GM21717 (cell line): ENCODE measurements around the gene MRRF.

Source experiments
- ATAC-seq: cut with Tn5 transposase; IDR thresholded peaks from one replicate; pipeline ENCODE4 v1.9.1; 2021; ENCODE audit warnings: mild to moderate bottlenecking, moderate library complexity; ENCODE audit not compliant: unreplicated experiment

MRRF gene

GRCh38 chr9:122264360-122265148, at the start of gene MRRF, which contains the start of gene RBM18:
MRRF (plus strand) TSS chr9:122264882; CDS start chr9:122270892, 6,010 bp downstream.
RBM18 (minus strand) TSS chr9:122264840; CDS start chr9:122261492, 3,348 bp downstream.
- ATAC-seq = peak; percentile 83

GRCh38 chr9:122215663-122216062, 49.0 kb upstream of the MRRF start:
- ATAC-seq = no peak

- no peak for ATAC-seq
Observed at GRCh38 chr9:122216138-122216797, 48.4 kb upstream of the MRRF start.

GRCh38 chr9:122216798-122217418, 47.8 kb upstream of the MRRF start:
- ATAC-seq = no peak

- ATAC-seq = no peak
Observed at GRCh38 chr9:122217640-122218039, 47.0 kb upstream of the MRRF start.

- no peak for ATAC-seq
Observed at GRCh38 chr9:122218071-122218934, 46.4 kb upstream of the MRRF start.

- no peak for ATAC-seq
Observed at GRCh38 chr9:122218935-122219855, 45.5 kb upstream of the MRRF start.

- ATAC-seq = no peak
Observed at GRCh38 chr9:122219856-122220672, 44.6 kb upstream of the MRRF start.

- no peak for ATAC-seq
Observed at GRCh38 chr9:122220673-122221182, 44.0 kb upstream of the MRRF start.

GRCh38 chr9:122221183-122221811, 43.4 kb upstream of the MRRF start:
- ATAC-seq = no peak

GRCh38 chr9:122222791-122223190, 41.9 kb upstream of the MRRF start:
- no peak for ATAC-seq

- no peak for ATAC-seq
Observed at GRCh38 chr9:122223435-122223834, 41.2 kb upstream of the MRRF start.

- no peak for ATAC-seq
Observed at GRCh38 chr9:122225312-122226141, 39.2 kb upstream of the MRRF start.

- no peak for ATAC-seq
Observed at GRCh38 chr9:122226142-122226757, 38.4 kb upstream of the MRRF start.

- no peak for ATAC-seq
Observed at GRCh38 chr9:122226758-122227574, 37.7 kb upstream of the MRRF start.

GRCh38 chr9:122227575-122227900, 37.1 kb upstream of the MRRF start:
- no peak for ATAC-seq
